ENCODE measurements around the gene ZNF398. TPM values are rescaled to one million over a fixed set of nuclear protein-coding genes. Genes with fewer than 3 reads are reported as not detected.
"Not testable (repeated sequence)": the region's sequence is repeated elsewhere in the genome, so short reads cannot be mapped to it uniquely, and the experiment has no call there.

ZNF398 gene
- total RNA-seq, 1 donor from 2014 or later = 14.9 TPM

- DNase-seq (ENCODE audit: low spot score) = no peak
- Mint-ChIP-seq H3K9me3 (ENCODE audit: unreplicated experiment) (no peaks in the 10 kb centered on the region), H3K4me3 (ENCODE audit: unreplicated experiment) (no peak overlapping the region), H3K36me3 (ENCODE audit: low read depth, unreplicated experiment) (peaks cover 20% of the 10 kb centered on the region), H3K27ac (ENCODE audit: unreplicated experiment) (no peak overlapping the region), H3K4me1 (ENCODE audit: unreplicated experiment) (peaks cover 9% of the 10 kb centered on the region), H3K27me3 (ENCODE audit: unreplicated experiment) (peaks cover 18% of the 10 kb centered on the region)
- no peak for TF ChIP-seq CTCF (IDR thresholded peaks at IDR 0.05; ENCODE audit: unreplicated experiment)
Measured at GRCh38 chr7:149225656-149226055, 78.4 kb downstream of the ZNF398 start.

- not testable (repeated sequence) for H3K27ac Mint-ChIP-seq (ENCODE audit: unreplicated experiment)
Measured at GRCh38 chr7:149226366-149226765, 79.1 kb downstream of the ZNF398 start.

GRCh38 chr7:149226840-149227494 lies 79.7 kb downstream of the ZNF398 start:
- TF ChIP-seq CTCF (IDR thresholded peaks at IDR 0.05; ENCODE audit: unreplicated experiment) = no peak

More at GRCh38 chr7:149226366-149226765, 79.1 kb downstream of the ZNF398 start:
- Mint-ChIP-seq H3K27me3 (ENCODE audit: unreplicated experiment) (peaks cover 14% of the 10 kb centered on the region), H3K4me3 (ENCODE audit: unreplicated experiment) (peak overlapping the region; percentile 79), H3K36me3 (ENCODE audit: low read depth, unreplicated experiment) (peaks cover 20% of the 10 kb centered on the region)
- not testable (repeated sequence) for H3K4me1 Mint-ChIP-seq (ENCODE audit: unreplicated experiment); DNase-seq (ENCODE audit: low spot score); H3K9me3 Mint-ChIP-seq (ENCODE audit: unreplicated experiment)

GRCh38 chr7:149228831-149229471 lies 81.7 kb downstream of the ZNF398 start:
- no peak for DNase-seq (ENCODE audit: low spot score)
- Mint-ChIP-seq H3K4me1 (ENCODE audit: unreplicated experiment) (peaks cover 4% of the 10 kb centered on the region), H3K9me3 (ENCODE audit: unreplicated experiment) (no peaks in the 10 kb centered on the region), H3K4me3 (ENCODE audit: unreplicated experiment) (peak overlapping the region; percentile 47), H3K27ac (ENCODE audit: unreplicated experiment) (no peak overlapping the region), H3K36me3 (ENCODE audit: low read depth, unreplicated experiment) (peaks cover 15% of the 10 kb centered on the region), H3K27me3 (ENCODE audit: unreplicated experiment) (peaks cover 12% of the 10 kb centered on the region)
- TF ChIP-seq CTCF (IDR thresholded peaks at IDR 0.05; ENCODE audit: unreplicated experiment) = no peak

More at GRCh38 chr7:149226840-149227494, 79.7 kb downstream of the ZNF398 start:
- no peak for DNase-seq (ENCODE audit: low spot score)
- H3K36me3 Mint-ChIP-seq (ENCODE audit: low read depth, unreplicated experiment) = peaks cover 15% of the 10 kb centered on the region
- no peaks in the 10 kb centered on the region for H3K9me3 Mint-ChIP-seq (ENCODE audit: unreplicated experiment)
- H3K4me1 Mint-ChIP-seq (ENCODE audit: unreplicated experiment) = peaks cover 4% of the 10 kb centered on the region
- peaks cover 12% of the 10 kb centered on the region for H3K27me3 Mint-ChIP-seq (ENCODE audit: unreplicated experiment)
- no peak overlapping the region for H3K27ac Mint-ChIP-seq (ENCODE audit: unreplicated experiment)
- H3K4me3 Mint-ChIP-seq (ENCODE audit: unreplicated experiment) = no peak overlapping the region

GRCh38 chr7:149229526-149229925 lies 82.3 kb downstream of the ZNF398 start:
- no peak for TF ChIP-seq CTCF (IDR thresholded peaks at IDR 0.05; ENCODE audit: unreplicated experiment)
- Mint-ChIP-seq H3K4me1 (ENCODE audit: unreplicated experiment) (peaks cover 4% of the 10 kb centered on the region), H3K4me3 (ENCODE audit: unreplicated experiment) (no peak overlapping the region), H3K27ac (ENCODE audit: unreplicated experiment) (no peak overlapping the region), H3K27me3 (ENCODE audit: unreplicated experiment) (peaks cover 12% of the 10 kb centered on the region), H3K9me3 (ENCODE audit: unreplicated experiment) (no peaks in the 10 kb centered on the region), H3K36me3 (ENCODE audit: low read depth, unreplicated experiment) (peaks cover 15% of the 10 kb centered on the region)
- no peak for DNase-seq (ENCODE audit: low spot score)
